NCI-H2029 (cell line): Measurements from ENCODE around the gene PTHLH.

Experiments used
- DNase-seq: peaks from one replicate; lab custom pipeline; 2025; lab: John Stamatoyannopoulos, UW

The PTHLH gene

GRCh38 chr12:27974735-27975221 lies 2.2 kb upstream of the PTHLH start:
- DNase-seq: no peak

GRCh38 chr12:27973487-27973890 lies 956 bp upstream of the PTHLH start:
- DNase-seq: no peak

- DNase-seq: no peak
Measured at GRCh38 chr12:27971606-27972005, 927 bp downstream of the PTHLH start.

GRCh38 chr12:27971121-27971489 lies 1.4 kb downstream of the PTHLH start:
- DNase-seq: no peak

GRCh38 chr12:27970401-27971120 lies 2.0 kb downstream of the PTHLH start:
- no peak for DNase-seq

GRCh38 chr12:27969624-27970400 lies 2.7 kb downstream of the PTHLH start:
- DNase-seq: no peak

- no peak for DNase-seq
Measured at GRCh38 chr12:27968972-27969623, 3.4 kb downstream of the PTHLH start.

- peak; percentile 36 for DNase-seq
Measured at GRCh38 chr12:27967551-27968054, 4.9 kb downstream of the PTHLH start.

GRCh38 chr12:27966870-27967269 lies 5.7 kb downstream of the PTHLH start:
- DNase-seq: no peak

GRCh38 chr12:27965966-27966365 lies 6.6 kb downstream of the PTHLH start:
- DNase-seq: no peak

- DNase-seq: no peak
Measured at GRCh38 chr12:27965411-27965810, 7.1 kb downstream of the PTHLH start.

- no peak for DNase-seq
Measured at GRCh38 chr12:27964123-27964522, 8.4 kb downstream of the PTHLH start.

GRCh38 chr12:27960821-27961220 lies 11.7 kb downstream of the PTHLH start:
- no peak for DNase-seq

- no peak for DNase-seq
Measured at GRCh38 chr12:27958675-27959074, 13.9 kb downstream of the PTHLH start.

GRCh38 chr12:27957366-27957765 lies 15.2 kb downstream of the PTHLH start:
- no peak for DNase-seq

GRCh38 chr12:27953817-27954216 lies 18.7 kb downstream of the PTHLH start:
- no peak for DNase-seq

GRCh38 chr12:27953348-27953747 lies 19.2 kb downstream of the PTHLH start:
- no peak for DNase-seq

GRCh38 chr12:27952510-27952909 lies 20.0 kb downstream of the PTHLH start:
- DNase-seq: no peak

- no peak for DNase-seq
Measured at GRCh38 chr12:27951898-27952297, 20.6 kb downstream of the PTHLH start.

GRCh38 chr12:27946421-27946820 lies 26.1 kb downstream of the PTHLH start:
- DNase-seq: no peak

- DNase-seq: peak; percentile 29
Measured at GRCh38 chr12:27940756-27941402, 31.7 kb downstream of the PTHLH start.

- no peak for DNase-seq
Measured at GRCh38 chr12:27940245-27940644, 32.3 kb downstream of the PTHLH start.
